KOPT-K1 (cell line): ENCODE results near the gene HAND2.

Experiments
- H3K27ac ChIP-seq: fragments of 200-600 bp; sonication (generic); 2 replicates; pipeline ENCODE4 v1.5.1; 2016; ENCODE audit warnings: antibody characterized with exemption, mild to moderate bottlenecking, low read depth, low read length; ENCODE audit not compliant: poor library complexity, severe bottlenecking
- H3K36me3 ChIP-seq: fragments of 200-600 bp; sonication (generic); 2 replicates; pipeline ENCODE4 v1.5.1; 2017; ENCODE audit warnings: antibody characterized with exemption, mild to moderate bottlenecking, low read length, moderate library complexity; ENCODE audit not compliant: insufficient read depth
- H3K9me3 ChIP-seq: fragments of 200-600 bp; sonication (generic); 2 replicates; pipeline ENCODE4 v1.5.1; 2017; ENCODE audit warnings: antibody characterized with exemption, low read length, mild to moderate bottlenecking; ENCODE audit not compliant: insufficient read depth, poor library complexity, severe bottlenecking

HAND2 gene

GRCh38 chr4:173528378-173529321 is 1.4 kb downstream of the HAND2 start:
- Histone ChIP-seq H3K9me3 (peaks cover 12% of the 10 kb centered on the region), H3K27ac (no peak overlapping the region), H3K36me3 (no peaks in the 10 kb centered on the region)

- peaks cover 17% of the 10 kb centered on the region for H3K9me3 ChIP-seq
- H3K36me3 ChIP-seq, result no peaks in the 10 kb centered on the region
- no peak overlapping the region for H3K27ac ChIP-seq
Measured at GRCh38 chr4:173527103-173527891, 2.7 kb downstream of the HAND2 start.

- H3K27ac ChIP-seq, result no peak overlapping the region
- peaks cover 17% of the 10 kb centered on the region for H3K9me3 ChIP-seq
- H3K36me3 ChIP-seq, result no peaks in the 10 kb centered on the region
Measured at GRCh38 chr4:173526724-173527102, 3.3 kb downstream of the HAND2 start.

GRCh38 chr4:173526027-173526482 is 4.0 kb downstream of the HAND2 start:
- peaks cover 17% of the 10 kb centered on the region for H3K9me3 ChIP-seq
- H3K27ac ChIP-seq, result no peak overlapping the region
- H3K36me3 ChIP-seq, result no peaks in the 10 kb centered on the region

GRCh38 chr4:173525118-173526011 is 4.7 kb downstream of the HAND2 start:
- no peak overlapping the region for H3K27ac ChIP-seq
- peaks cover 17% of the 10 kb centered on the region for H3K9me3 ChIP-seq
- H3K36me3 ChIP-seq, result no peaks in the 10 kb centered on the region

- Histone ChIP-seq H3K36me3 (no peaks in the 10 kb centered on the region), H3K27ac (no peak overlapping the region), H3K9me3 (peaks cover 17% of the 10 kb centered on the region)
Measured at GRCh38 chr4:173524218-173525117, 5.6 kb downstream of the HAND2 start.

GRCh38 chr4:173522951-173523395 is 7.1 kb downstream of the HAND2 start:
- no peak overlapping the region for H3K27ac ChIP-seq
- H3K9me3 ChIP-seq, result peaks cover 7% of the 10 kb centered on the region
- H3K36me3 ChIP-seq, result no peaks in the 10 kb centered on the region

GRCh38 chr4:173522160-173522950 is 7.7 kb downstream of the HAND2 start:
- peaks cover 7% of the 10 kb centered on the region for H3K9me3 ChIP-seq
- H3K36me3 ChIP-seq, result no peaks in the 10 kb centered on the region
- H3K27ac ChIP-seq, result no peak overlapping the region

- Histone ChIP-seq H3K36me3 (no peaks in the 10 kb centered on the region), H3K27ac (no peak overlapping the region), H3K9me3 (peaks cover 7% of the 10 kb centered on the region)
Measured at GRCh38 chr4:173521467-173522159, 8.4 kb downstream of the HAND2 start.

- H3K9me3 ChIP-seq, result peaks cover 7% of the 10 kb centered on the region
Measured at GRCh38 chr4:173520921-173521466, 9.0 kb downstream of the HAND2 start.

GRCh38 chr4:173519111-173520101 is 10.6 kb downstream of the HAND2 start:
- Histone ChIP-seq H3K9me3 (peaks cover 7% of the 10 kb centered on the region), H3K27ac (no peak overlapping the region), H3K36me3 (no peaks in the 10 kb centered on the region)

More at GRCh38 chr4:173520921-173521466, 9.0 kb downstream of the HAND2 start:
- H3K36me3 ChIP-seq, result no peaks in the 10 kb centered on the region
- no peak overlapping the region for H3K27ac ChIP-seq
